Parathyroid adenoma (tissue), 2 donors: ENCODE measurements around the gene LAMA5.
A peak's percentile ranks its signal among the peaks of the same experiment; 100 is the strongest.

ENCODE experiments used
- H2AFZ ChIP-seq: fragments of 300-600 bp; sonication (generic); one replicate; pipeline ENCODE4 v1.7.0; 2017; ENCODE audit warnings: antibody characterized with exemption, mild to moderate bottlenecking
- H3K27ac ChIP-seq: fragments of 300-600 bp; sonication (generic); one replicate; pipeline ENCODE4 v1.7.0; 2017
- H3K27me3 ChIP-seq: fragments of 300-600 bp; sonication (generic); one replicate; pipeline ENCODE4 v1.7.0; 2017; ENCODE audit warnings: low read length; ENCODE audit not compliant: control insufficient read depth, insufficient read depth
- H3K36me3 ChIP-seq: fragments of 300-600 bp; sonication (generic); one replicate; pipeline ENCODE4 v1.7.0; 2017; ENCODE audit warnings: low read length; ENCODE audit not compliant: control insufficient read depth, insufficient read depth
- H3K4me1 ChIP-seq: fragments of 300-600 bp; sonication (generic); one replicate; pipeline ENCODE4 v1.7.0; 2017; ENCODE audit warnings: control low read depth
- H3K4me2 ChIP-seq: fragments of 300-600 bp; sonication (generic); one replicate; pipeline ENCODE4 v1.7.0; 2017; ENCODE audit warnings: low read length
- H3K4me3 ChIP-seq: fragments of 300-600 bp; sonication (generic); one replicate; pipeline ENCODE4 v1.7.0; 2017; ENCODE audit warnings: low read depth, low read length
- H3K79me2 ChIP-seq: fragments of 300-600 bp; sonication (generic); one replicate; pipeline ENCODE4 v1.7.0; 2017; ENCODE audit warnings: control low read depth
- H3K9ac ChIP-seq: fragments of 300-600 bp; sonication (generic); one replicate; pipeline ENCODE4 v1.7.0; 2017; ENCODE audit warnings: mild to moderate bottlenecking
- H3K9me3 ChIP-seq: fragments of 300-600 bp; sonication (generic); one replicate; pipeline ENCODE4 v1.7.0; 2017; ENCODE audit warnings: low read length; ENCODE audit not compliant: control insufficient read depth
- TF ChIP-seq, protein P1 (sequence below): fragments of 300-600 bp; sonication (generic); IDR thresholded peaks from one replicate; pipeline ENCODE4 v1.7.0; 2017; ENCODE audit warnings: antibody characterized with exemption, mild to moderate bottlenecking
- donor health status: primary hyperparathyroidism.

The LAMA5 gene

GRCh38 chr20:62412194-62413024, 45.3 kb upstream of the LAMA5 start:
- Histone ChIP-seq H2AFZ (no peak overlapping the region), H3K4me1 (peaks cover 11% of the 10 kb centered on the region), H3K9ac (no peak overlapping the region), H3K4me3 (no peak overlapping the region), H3K36me3 (no peaks in the 10 kb centered on the region), H3K9me3 (no peaks in the 10 kb centered on the region), H3K4me2 (no peak overlapping the region), H3K79me2 (no peaks in the 10 kb centered on the region), H3K27ac (no peak overlapping the region), H3K27me3 (no peaks in the 10 kb centered on the region)
- TF ChIP-seq, protein P1, sequence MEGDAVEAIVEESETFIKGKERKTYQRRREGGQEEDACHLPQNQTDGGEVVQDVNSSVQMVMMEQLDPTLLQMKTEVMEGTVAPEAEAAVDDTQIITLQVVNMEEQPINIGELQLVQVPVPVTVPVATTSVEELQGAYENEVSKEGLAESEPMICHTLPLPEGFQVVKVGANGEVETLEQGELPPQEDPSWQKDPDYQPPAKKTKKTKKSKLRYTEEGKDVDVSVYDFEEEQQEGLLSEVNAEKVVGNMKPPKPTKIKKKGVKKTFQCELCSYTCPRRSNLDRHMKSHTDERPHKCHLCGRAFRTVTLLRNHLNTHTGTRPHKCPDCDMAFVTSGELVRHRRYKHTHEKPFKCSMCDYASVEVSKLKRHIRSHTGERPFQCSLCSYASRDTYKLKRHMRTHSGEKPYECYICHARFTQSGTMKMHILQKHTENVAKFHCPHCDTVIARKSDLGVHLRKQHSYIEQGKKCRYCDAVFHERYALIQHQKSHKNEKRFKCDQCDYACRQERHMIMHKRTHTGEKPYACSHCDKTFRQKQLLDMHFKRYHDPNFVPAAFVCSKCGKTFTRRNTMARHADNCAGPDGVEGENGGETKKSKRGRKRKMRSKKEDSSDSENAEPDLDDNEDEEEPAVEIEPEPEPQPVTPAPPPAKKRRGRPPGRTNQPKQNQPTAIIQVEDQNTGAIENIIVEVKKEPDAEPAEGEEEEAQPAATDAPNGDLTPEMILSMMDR = no peak

DNA sequence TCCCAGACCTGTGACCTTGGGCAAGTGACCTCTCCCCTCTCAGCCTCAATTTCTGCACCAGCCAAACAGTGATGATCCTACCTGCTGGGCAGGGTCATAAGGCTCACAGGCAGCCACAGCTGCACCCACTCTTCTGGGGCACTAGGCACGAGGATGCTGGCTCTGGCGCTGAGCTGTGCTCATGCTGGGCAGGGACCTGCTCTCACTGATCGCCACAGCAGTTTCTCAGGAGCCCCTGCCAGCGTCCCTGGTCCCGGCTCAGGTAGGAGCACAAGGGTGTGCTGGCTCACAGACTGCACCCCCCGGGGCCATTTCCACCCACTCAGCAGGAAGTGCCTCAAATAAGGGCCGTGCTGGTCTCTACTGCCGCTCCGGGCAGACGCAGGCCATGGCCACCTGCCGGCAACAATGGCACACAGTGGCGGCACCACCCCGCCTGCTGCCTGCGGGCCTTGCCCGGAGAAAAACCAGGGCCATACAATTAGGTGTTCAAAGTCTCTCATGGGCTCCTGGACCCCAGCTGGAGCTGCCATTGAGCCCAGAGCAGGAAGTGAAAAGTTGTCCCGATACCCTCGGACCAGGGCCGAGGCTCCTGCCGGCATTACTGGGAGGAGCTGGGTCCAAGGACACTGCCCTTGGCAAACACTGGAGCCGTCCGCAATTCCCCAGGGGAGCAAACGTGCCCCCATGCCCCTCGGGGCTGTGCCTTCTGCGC, 44.5 kb upstream of the LAMA5 start:
- Histone ChIP-seq H3K9ac (no peak overlapping the region), H3K4me1 (peaks cover 12% of the 10 kb centered on the region), H3K4me2 (no peak overlapping the region), H3K79me2 (no peaks in the 10 kb centered on the region), H3K27ac (no peak overlapping the region), H3K9me3 (no peaks in the 10 kb centered on the region), H3K4me3 (no peak overlapping the region), H3K36me3 (no peaks in the 10 kb centered on the region), H3K27me3 (no peaks in the 10 kb centered on the region), H2AFZ (no peak overlapping the region)
- TF ChIP-seq, protein P1 = no peak

- TF ChIP-seq, protein P1 = no peak
- Histone ChIP-seq H3K79me2 (no peaks in the 10 kb centered on the region), H3K4me1 (peaks cover 16% of the 10 kb centered on the region), H3K27me3 (no peaks in the 10 kb centered on the region), H3K36me3 (no peaks in the 10 kb centered on the region), H2AFZ (no peak overlapping the region), H3K27ac (no peak overlapping the region), H3K4me3 (no peak overlapping the region), H3K4me2 (no peak overlapping the region), H3K9ac (no peak overlapping the region), H3K9me3 (no peaks in the 10 kb centered on the region)
Measured at GRCh38 chr20:62410746-62411478, 43.8 kb upstream of the LAMA5 start.

GRCh38 chr20:62409931-62410745, 43.0 kb upstream of the LAMA5 start:
- TF ChIP-seq, protein P1 = peak; percentile 46
- H2AFZ ChIP-seq = peak overlapping the region; percentile 43
- no peaks in the 10 kb centered on the region for H3K9me3 ChIP-seq
- no peaks in the 10 kb centered on the region for H3K36me3 ChIP-seq
- H3K4me3 ChIP-seq = no peak overlapping the region
- H3K4me2 ChIP-seq = peak overlapping the region; percentile 12
- H3K4me1 ChIP-seq = peaks cover 22% of the 10 kb centered on the region
- H3K27ac ChIP-seq = no peak overlapping the region
- H3K9ac ChIP-seq = no peak overlapping the region
- H3K79me2 ChIP-seq = no peaks in the 10 kb centered on the region
- no peaks in the 10 kb centered on the region for H3K27me3 ChIP-seq
